Erythroblast (primary cell): ENCODE measurements around the gene TTLL6.

ENCODE experiments used
- GATA1 ChIP-seq: IDR thresholded peaks from 2 replicates; pipeline ENCODE4 v1.6.1; 2011; ENCODE audit warnings: low read depth, mild to moderate bottlenecking, control low read depth, low read length, moderate library complexity
- POLR2A ChIP-seq: IDR thresholded peaks from 2 replicates; pipeline ENCODE4 v1.6.1; 2011; ENCODE audit warnings: mild to moderate bottlenecking, low read length

- TF ChIP-seq POLR2A (no peak), GATA1 (no peak)
Measured at GRCh38 chr17:48815311-48815710, 1.7 kb downstream of the TTLL6 start.
